ENCODE data around the gene CFAP299.
"Not testable (repeated sequence)": the region's sequence is repeated elsewhere in the genome, so short reads cannot be mapped to it uniquely, and the experiment has no call there.

CFAP299 gene

DNA sequence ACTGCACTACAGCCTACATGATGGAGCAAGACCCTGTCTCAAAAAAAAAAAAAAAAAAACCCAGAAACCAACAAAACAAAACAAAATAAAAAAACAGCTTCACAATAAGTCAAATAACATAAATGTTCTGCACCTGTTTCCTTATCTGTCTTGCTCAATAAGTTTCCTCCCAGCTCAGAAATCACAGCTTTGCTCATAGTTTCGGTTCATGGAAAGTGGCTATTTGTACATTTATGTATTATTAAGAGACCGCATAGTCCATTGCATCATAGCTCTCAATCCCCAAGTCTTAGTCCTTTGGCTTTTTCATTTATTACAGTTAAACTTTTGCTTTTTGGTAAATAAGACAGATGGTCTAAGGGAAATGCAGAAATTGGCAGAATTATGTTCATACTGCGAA, 24.4 kb upstream of the CFAP299 start:
- DNase-seq = peak in 1 of 3 donors; percentile 4
- ChIA-PET CTCF (no interaction called here), POLR2A (no interaction called here)
- no peak overlapping the region for H3K27ac ChIP-seq (ENCODE audit: insufficient read depth in 1 of 2, low read depth in 1 of 2, low read length in 2 of 2, poor library complexity in 1 of 2, severe bottlenecking in 2 of 2)
- H3K27me3 ChIP-seq (replicated peaks in 2 of 5; ENCODE audit: control insufficient read depth in 4 of 5, insufficient read depth in 5 of 5, low read length in 4 of 5) = peaks cover 0 to 13% (median 6%) of the 10 kb centered on the region in 5 experiments
- no peaks in the 10 kb centered on the region for H3K4me1 ChIP-seq (ENCODE audit: control extremely low read depth in 1 of 4, control insufficient read depth in 4 of 4, insufficient read depth in 4 of 4, low read length in 3 of 4)
- no peaks in the 10 kb centered on the region for H3K9me3 ChIP-seq (ENCODE audit: control extremely low read depth in 1 of 5, control insufficient read depth in 4 of 5, insufficient read depth in 2 of 5, low read depth in 1 of 5, low read length in 4 of 5)
- no peaks in the 10 kb centered on the region for H3K36me3 ChIP-seq (ENCODE audit: control insufficient read depth in 4 of 4, insufficient read depth in 4 of 4, low read length in 3 of 4)
- H3K4me3 ChIP-seq (ENCODE audit: control insufficient read depth in 1 of 7, extremely low read depth in 1 of 7, insufficient read depth in 4 of 7, low read depth in 2 of 7, low read length in 6 of 7) = no peak overlapping the region
- 100% methylated on average over 1 of the region's 3 CpGs for WGBS (ENCODE audit: insufficient coverage)

DNA sequence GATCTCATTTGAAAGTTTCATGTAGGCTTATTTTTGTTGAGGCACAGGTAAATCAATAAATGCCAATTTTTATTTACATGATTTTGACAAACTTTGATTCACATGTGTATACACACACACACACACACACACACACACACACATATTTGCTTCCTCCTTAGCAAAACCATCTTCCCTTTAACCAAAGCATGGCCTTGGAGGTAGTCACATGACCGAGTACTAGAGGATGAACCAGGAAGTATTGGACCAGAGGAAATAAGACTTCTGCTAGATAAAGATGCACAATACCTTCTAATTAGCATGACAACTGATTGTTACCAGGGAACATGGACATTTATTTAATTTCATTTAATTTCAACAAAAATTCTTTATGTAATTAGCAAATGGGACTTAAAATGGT, 23.4 kb upstream of the CFAP299 start:
- H3K27ac ChIP-seq (ENCODE audit: insufficient read depth in 1 of 2, low read depth in 1 of 2, low read length in 2 of 2, poor library complexity in 1 of 2, severe bottlenecking in 2 of 2) = no peak overlapping the region
- no peaks in the 10 kb centered on the region for H3K36me3 ChIP-seq (ENCODE audit: control insufficient read depth in 4 of 4, insufficient read depth in 4 of 4, low read length in 3 of 4)
- DNase-seq = no peak
- no peaks in the 10 kb centered on the region for H3K9me3 ChIP-seq (ENCODE audit: control extremely low read depth in 1 of 5, control insufficient read depth in 4 of 5, insufficient read depth in 2 of 5, low read depth in 1 of 5, low read length in 4 of 5)
- WGBS (ENCODE audit: insufficient coverage) = no CpG with 5 or more reads among the region's 1 CpG
- H3K4me1 ChIP-seq (ENCODE audit: control extremely low read depth in 1 of 4, control insufficient read depth in 4 of 4, insufficient read depth in 4 of 4, low read length in 3 of 4) = no peaks in the 10 kb centered on the region
- CTCF ChIA-PET = no interaction called here
- no peak overlapping the region for H3K4me3 ChIP-seq (ENCODE audit: control insufficient read depth in 1 of 7, extremely low read depth in 1 of 7, insufficient read depth in 4 of 7, low read depth in 2 of 7, low read length in 6 of 7)
- peaks cover 0 to 13% (median 6%) of the 10 kb centered on the region in 5 experiments for H3K27me3 ChIP-seq (replicated peaks in 2 of 5; ENCODE audit: control insufficient read depth in 4 of 5, insufficient read depth in 5 of 5, low read length in 4 of 5)
- POLR2A ChIA-PET = no interaction called here

DNA sequence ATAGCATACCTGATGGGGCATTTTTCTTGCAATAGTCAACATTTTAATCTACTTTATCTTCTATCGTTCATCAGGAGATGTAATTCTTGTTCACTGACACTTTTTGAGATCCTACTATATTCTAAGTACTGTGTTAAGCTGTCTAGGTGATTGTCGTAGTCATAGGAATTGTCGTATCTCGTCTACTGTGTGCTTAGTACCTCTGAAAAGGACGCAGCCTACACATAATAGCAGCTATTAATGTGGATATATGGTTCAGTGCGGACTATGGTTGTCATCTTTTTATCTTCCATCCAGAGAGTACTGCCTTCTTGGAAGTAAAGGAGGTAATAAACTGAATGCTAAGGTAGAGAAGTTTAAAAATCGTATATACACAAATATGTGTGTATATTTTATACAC, 21.9 kb upstream of the CFAP299 start:
- Histone ChIP-seq H3K4me1 (ENCODE audit: control extremely low read depth in 1 of 4, control insufficient read depth in 4 of 4, insufficient read depth in 4 of 4, low read length in 3 of 4) (no peaks in the 10 kb centered on the region), H3K27me3 (replicated peaks in 2 of 5; ENCODE audit: control insufficient read depth in 4 of 5, insufficient read depth in 5 of 5, low read length in 4 of 5) (peaks cover 0 to 2% (median 1%) of the 10 kb centered on the region in 5 experiments), H3K27ac (ENCODE audit: insufficient read depth in 1 of 2, low read depth in 1 of 2, low read length in 2 of 2, poor library complexity in 1 of 2, severe bottlenecking in 2 of 2) (no peak overlapping the region), H3K4me3 (ENCODE audit: control insufficient read depth in 1 of 7, extremely low read depth in 1 of 7, insufficient read depth in 4 of 7, low read depth in 2 of 7, low read length in 6 of 7) (no peak overlapping the region), H3K36me3 (ENCODE audit: control insufficient read depth in 4 of 4, insufficient read depth in 4 of 4, low read length in 3 of 4) (no peaks in the 10 kb centered on the region), H3K9me3 (ENCODE audit: control extremely low read depth in 1 of 5, control insufficient read depth in 4 of 5, insufficient read depth in 2 of 5, low read depth in 1 of 5, low read length in 4 of 5) (no peaks in the 10 kb centered on the region)
- no peak for DNase-seq
- WGBS (ENCODE audit: insufficient coverage) = no CpG with 5 or more reads among the region's 7 CpGs
- POLR2A ChIA-PET = no interaction called here
- CTCF ChIA-PET = no interaction called here

DNA sequence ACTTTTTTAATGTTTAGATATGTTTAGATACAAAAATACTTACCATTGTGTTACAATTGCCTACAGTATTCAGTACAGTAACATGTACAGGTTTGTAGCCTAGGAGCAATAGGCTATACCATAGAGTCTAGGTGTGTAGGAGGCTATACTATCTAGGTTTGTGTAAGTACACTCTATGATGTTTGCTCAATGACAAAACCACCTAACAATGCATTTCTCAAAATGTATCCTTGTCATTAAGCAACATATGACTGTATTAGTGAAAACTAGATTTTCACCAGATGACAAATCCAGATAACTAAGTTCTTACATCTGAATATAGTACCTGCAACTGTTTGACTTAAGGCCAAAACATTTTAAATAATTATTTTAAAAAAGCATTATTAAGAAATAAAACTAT, 19.7 kb upstream of the CFAP299 start:
- H3K9me3 ChIP-seq (ENCODE audit: control extremely low read depth in 1 of 5, control insufficient read depth in 4 of 5, insufficient read depth in 2 of 5, low read depth in 1 of 5, low read length in 4 of 5); POLR2A ChIA-PET; H3K4me3 ChIP-seq (ENCODE audit: control insufficient read depth in 1 of 7, extremely low read depth in 1 of 7, insufficient read depth in 4 of 7, low read depth in 2 of 7, low read length in 6 of 7); DNase-seq; H3K27me3 ChIP-seq (replicated peaks in 2 of 5; ENCODE audit: control insufficient read depth in 4 of 5, insufficient read depth in 5 of 5, low read length in 4 of 5); H3K4me1 ChIP-seq (ENCODE audit: control extremely low read depth in 1 of 4, control insufficient read depth in 4 of 4, insufficient read depth in 4 of 4, low read length in 3 of 4); H3K27ac ChIP-seq (ENCODE audit: insufficient read depth in 1 of 2, low read depth in 1 of 2, low read length in 2 of 2, poor library complexity in 1 of 2, severe bottlenecking in 2 of 2); CTCF ChIA-PET; H3K36me3 ChIP-seq (ENCODE audit: control insufficient read depth in 4 of 4, insufficient read depth in 4 of 4, low read length in 3 of 4): not testable (repeated sequence)

DNA sequence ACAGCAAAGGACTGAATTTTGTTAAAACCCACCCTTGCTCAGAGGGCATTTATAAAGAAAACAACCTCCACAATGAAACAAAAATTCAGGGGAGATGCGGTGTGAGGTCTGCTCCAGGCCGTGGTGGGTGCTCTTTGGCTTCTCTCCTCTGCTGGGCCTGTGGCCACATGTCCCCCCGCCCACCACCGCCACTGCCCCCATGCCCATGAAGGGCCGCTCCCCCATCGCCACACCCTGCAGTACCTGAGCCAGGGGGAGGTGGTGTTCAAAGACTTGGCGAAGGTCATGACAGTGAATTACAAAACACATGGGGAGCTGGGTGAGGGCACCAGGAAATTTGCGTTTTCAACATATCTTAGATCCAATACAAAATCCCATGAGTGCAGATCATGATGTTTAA, 14.2 kb upstream of the CFAP299 start:
- H3K27ac ChIP-seq (ENCODE audit: insufficient read depth in 1 of 2, low read depth in 1 of 2, low read length in 2 of 2, poor library complexity in 1 of 2, severe bottlenecking in 2 of 2) = no peak overlapping the region
- no peaks in the 10 kb centered on the region for H3K4me1 ChIP-seq (ENCODE audit: control extremely low read depth in 1 of 4, control insufficient read depth in 4 of 4, insufficient read depth in 4 of 4, low read length in 3 of 4)
- no peaks in the 10 kb centered on the region for H3K9me3 ChIP-seq (ENCODE audit: control extremely low read depth in 1 of 5, control insufficient read depth in 4 of 5, insufficient read depth in 2 of 5, low read depth in 1 of 5, low read length in 4 of 5)
- H3K4me3 ChIP-seq (ENCODE audit: control insufficient read depth in 1 of 7, extremely low read depth in 1 of 7, insufficient read depth in 4 of 7, low read depth in 2 of 7, low read length in 6 of 7) = no peak overlapping the region
- no peaks in the 10 kb centered on the region for H3K27me3 ChIP-seq (replicated peaks in 2 of 5; ENCODE audit: control insufficient read depth in 4 of 5, insufficient read depth in 5 of 5, low read length in 4 of 5)
- no peaks in the 10 kb centered on the region for H3K36me3 ChIP-seq (ENCODE audit: control insufficient read depth in 4 of 4, insufficient read depth in 4 of 4, low read length in 3 of 4)
- ChIA-PET CTCF (no interaction called here), POLR2A (no interaction called here)
- DNase-seq = no peak
- 100% methylated on average over 4 of the region's 8 CpGs for WGBS (ENCODE audit: insufficient coverage)

DNA sequence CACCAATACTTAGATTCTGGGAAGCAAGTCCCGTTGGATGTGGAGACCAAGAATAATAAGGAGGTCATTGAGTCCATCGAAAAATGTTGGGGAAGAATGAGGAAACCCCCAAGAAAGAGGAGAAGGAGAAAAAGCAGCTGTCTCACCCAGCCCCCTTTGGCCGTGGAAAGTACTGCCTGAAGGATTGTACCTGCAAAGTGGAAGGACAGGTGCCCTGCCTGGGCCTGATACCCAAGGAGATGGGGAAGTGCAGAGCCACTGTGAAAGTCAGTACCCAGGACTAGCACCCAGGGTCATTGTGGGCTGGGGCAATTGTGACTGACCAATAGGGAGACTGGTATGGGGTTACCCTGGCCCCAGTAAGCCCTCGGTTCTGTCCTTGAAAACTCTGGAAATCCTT, 13.8 kb upstream of the CFAP299 start:
- ChIA-PET CTCF (no interaction called here), POLR2A (no interaction called here)
- H3K9me3 ChIP-seq (ENCODE audit: control extremely low read depth in 1 of 5, control insufficient read depth in 4 of 5, insufficient read depth in 2 of 5, low read depth in 1 of 5, low read length in 4 of 5) = no peaks in the 10 kb centered on the region
- H3K4me3 ChIP-seq (ENCODE audit: control insufficient read depth in 1 of 7, extremely low read depth in 1 of 7, insufficient read depth in 4 of 7, low read depth in 2 of 7, low read length in 6 of 7) = no peak overlapping the region
- no peak for DNase-seq
- 100% methylated on average over 2 of the region's 4 CpGs for WGBS (ENCODE audit: insufficient coverage)
- H3K27me3 ChIP-seq (replicated peaks in 2 of 5; ENCODE audit: control insufficient read depth in 4 of 5, insufficient read depth in 5 of 5, low read length in 4 of 5) = no peaks in the 10 kb centered on the region
- H3K36me3 ChIP-seq (ENCODE audit: control insufficient read depth in 4 of 4, insufficient read depth in 4 of 4, low read length in 3 of 4) = no peaks in the 10 kb centered on the region
- no peak overlapping the region for H3K27ac ChIP-seq (ENCODE audit: insufficient read depth in 1 of 2, low read depth in 1 of 2, low read length in 2 of 2, poor library complexity in 1 of 2, severe bottlenecking in 2 of 2)
- H3K4me1 ChIP-seq (ENCODE audit: control extremely low read depth in 1 of 4, control insufficient read depth in 4 of 4, insufficient read depth in 4 of 4, low read length in 3 of 4) = no peaks in the 10 kb centered on the region

DNA sequence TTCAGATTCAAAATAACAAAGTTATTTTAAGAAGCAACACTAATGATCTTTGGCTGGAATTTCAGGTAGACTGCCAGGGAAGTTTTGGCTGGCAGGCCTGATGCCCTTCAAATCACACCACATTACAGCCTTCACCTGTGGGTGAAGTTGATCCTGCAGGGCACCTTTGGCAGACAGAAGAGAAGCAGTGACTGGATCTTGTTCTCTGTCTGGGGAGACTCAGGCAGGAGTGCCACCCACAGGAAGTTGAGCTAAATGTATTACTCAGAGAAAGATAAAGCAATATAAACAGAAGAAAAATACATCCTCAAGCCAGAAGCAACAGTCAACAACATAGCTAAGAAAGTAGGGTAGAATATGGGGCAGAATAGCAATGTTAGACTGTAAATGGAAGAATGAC, 12.8 kb upstream of the CFAP299 start:
- H3K27me3 ChIP-seq (replicated peaks in 2 of 5; ENCODE audit: control insufficient read depth in 4 of 5, insufficient read depth in 5 of 5, low read length in 4 of 5) = no peaks in the 10 kb centered on the region
- no peaks in the 10 kb centered on the region for H3K4me1 ChIP-seq (ENCODE audit: control extremely low read depth in 1 of 4, control insufficient read depth in 4 of 4, insufficient read depth in 4 of 4, low read length in 3 of 4)
- POLR2A ChIA-PET = no interaction called here
- CTCF ChIA-PET = interaction anchor here (0.8 to 1.2 kb wide), 3 partner anchors 8 to 102 kb away, joined by 3 to 6 read pairs (median 3); no protein-coding TSS in a partner anchor
- no peak overlapping the region for H3K4me3 ChIP-seq (ENCODE audit: control insufficient read depth in 1 of 7, extremely low read depth in 1 of 7, insufficient read depth in 4 of 7, low read depth in 2 of 7, low read length in 6 of 7)
- no peak overlapping the region for H3K27ac ChIP-seq (ENCODE audit: insufficient read depth in 1 of 2, low read depth in 1 of 2, low read length in 2 of 2, poor library complexity in 1 of 2, severe bottlenecking in 2 of 2)
- DNase-seq = peak; percentile 6 to 33 (median 28)
- no peaks in the 10 kb centered on the region for H3K36me3 ChIP-seq (ENCODE audit: control insufficient read depth in 4 of 4, insufficient read depth in 4 of 4, low read length in 3 of 4)
- H3K9me3 ChIP-seq (ENCODE audit: control extremely low read depth in 1 of 5, control insufficient read depth in 4 of 5, insufficient read depth in 2 of 5, low read depth in 1 of 5, low read length in 4 of 5) = no peaks in the 10 kb centered on the region

DNA sequence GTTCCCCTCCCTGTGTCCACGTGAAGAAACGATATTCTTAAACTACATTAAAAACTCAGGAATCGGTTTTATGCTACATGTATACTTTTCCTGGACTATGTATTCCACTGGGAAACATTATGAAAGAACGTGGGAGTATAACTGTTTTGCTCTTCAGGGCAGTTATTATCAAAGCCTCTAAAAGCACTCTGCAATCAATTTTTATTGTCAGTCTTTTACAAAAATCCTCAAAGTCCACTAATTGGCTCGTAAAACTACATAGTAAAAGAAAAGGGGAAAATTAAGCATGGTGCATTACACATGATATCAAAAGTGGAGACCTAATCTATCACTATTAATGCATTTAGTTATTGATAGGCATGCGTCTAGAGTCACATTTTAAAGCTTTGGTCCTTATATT, 11.4 kb upstream of the CFAP299 start:
- Histone ChIP-seq H3K4me3 (ENCODE audit: control insufficient read depth in 1 of 7, extremely low read depth in 1 of 7, insufficient read depth in 4 of 7, low read depth in 2 of 7, low read length in 6 of 7) (no peak overlapping the region), H3K27ac (ENCODE audit: insufficient read depth in 1 of 2, low read depth in 1 of 2, low read length in 2 of 2, poor library complexity in 1 of 2, severe bottlenecking in 2 of 2) (no peak overlapping the region), H3K4me1 (ENCODE audit: control extremely low read depth in 1 of 4, control insufficient read depth in 4 of 4, insufficient read depth in 4 of 4, low read length in 3 of 4) (no peaks in the 10 kb centered on the region), H3K36me3 (ENCODE audit: control insufficient read depth in 4 of 4, insufficient read depth in 4 of 4, low read length in 3 of 4) (no peaks in the 10 kb centered on the region), H3K9me3 (ENCODE audit: control extremely low read depth in 1 of 5, control insufficient read depth in 4 of 5, insufficient read depth in 2 of 5, low read depth in 1 of 5, low read length in 4 of 5) (no peaks in the 10 kb centered on the region), H3K27me3 (replicated peaks in 2 of 5; ENCODE audit: control insufficient read depth in 4 of 5, insufficient read depth in 5 of 5, low read length in 4 of 5) (no peaks in the 10 kb centered on the region)
- POLR2A ChIA-PET = no interaction called here
- WGBS (ENCODE audit: insufficient coverage) = 90% methylated on average over 3 of the region's 6 CpGs
- DNase-seq = no peak
- CTCF ChIA-PET = no interaction called here
